NCI-H345 treated with DMSO at 0.1 percent for 48 hours (cell line): ENCODE measurements around the gene OSBPL8.
"Not testable (repeated sequence)": the region's sequence is repeated elsewhere in the genome, so short reads cannot be mapped to it uniquely, and the experiment has no call there.

ENCODE experiments used
- DNase-seq: peaks from one replicate; lab custom pipeline; 2025; ENCODE audit not compliant: unreplicated experiment; lab: John Stamatoyannopoulos, UW

The OSBPL8 gene

GRCh38 chr12:76422543-76423438 is 136.8 kb downstream of the OSBPL8 start:
- no peak for DNase-seq

GRCh38 chr12:76422154-76422542 is 137.4 kb downstream of the OSBPL8 start:
- no peak for DNase-seq

- no peak for DNase-seq
These were observed 138.5 kb downstream of the OSBPL8 start for GRCh38 chr12:76421046-76421445.

DNA sequence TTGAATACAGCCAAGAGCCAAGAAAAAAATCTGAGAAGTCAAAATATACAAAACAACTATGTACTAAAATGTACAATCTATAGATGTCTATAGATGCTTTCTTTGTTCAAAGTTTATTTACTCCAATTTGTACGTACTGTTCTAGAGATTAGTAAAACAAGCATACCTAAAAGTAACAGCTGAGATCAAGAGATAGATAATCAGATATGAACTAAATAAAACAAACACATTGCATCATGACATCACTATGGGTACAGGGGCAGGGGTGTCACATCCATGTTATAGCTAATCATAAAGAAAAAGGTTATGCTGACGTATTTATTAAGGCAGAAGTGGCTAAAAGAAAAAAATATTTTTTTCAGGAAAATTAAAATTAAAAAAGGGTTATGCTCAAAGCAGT is 139.3 kb downstream of the OSBPL8 start:
- DNase-seq: no peak

GRCh38 chr12:76417116-76417515 is 142.5 kb downstream of the OSBPL8 start:
- no peak for DNase-seq

DNA sequence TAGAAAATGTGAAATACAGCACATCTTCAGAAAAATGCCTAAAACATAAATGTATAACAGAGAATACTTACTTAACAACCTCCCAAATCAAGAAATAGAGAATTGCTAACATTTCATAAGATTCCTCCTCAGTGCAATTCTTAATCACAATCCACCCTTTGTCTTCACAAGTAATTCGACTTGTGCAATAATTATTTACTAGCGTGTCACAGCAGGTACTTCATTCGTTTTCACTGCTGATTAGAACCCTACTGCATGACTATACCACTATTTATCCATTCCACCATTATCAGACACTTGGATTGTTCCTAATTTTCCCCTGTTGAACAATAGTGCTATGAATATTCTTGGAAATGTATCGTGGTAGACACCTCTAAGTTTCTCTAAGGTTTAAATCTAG is 146.4 kb downstream of the OSBPL8 start:
- no peak for DNase-seq

DNA sequence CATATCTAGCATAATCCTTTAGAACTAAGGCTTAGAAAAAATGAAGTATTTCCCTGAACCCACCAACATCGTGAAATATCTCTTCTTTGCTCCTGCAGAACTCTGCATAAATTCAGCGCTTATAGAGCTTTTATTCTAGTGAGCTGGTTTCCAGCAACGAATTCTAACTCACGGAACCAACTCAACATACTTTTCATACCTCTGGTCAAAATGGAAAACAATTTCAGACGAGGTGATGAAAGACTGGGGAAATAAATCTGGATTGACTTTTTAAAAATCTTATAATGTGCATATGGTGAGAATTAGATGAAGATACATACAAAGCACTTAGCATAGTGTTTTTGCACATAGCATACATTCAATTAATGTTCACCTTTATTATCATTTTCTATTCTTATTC is 148.8 kb downstream of the OSBPL8 start:
- no peak for DNase-seq

DNA sequence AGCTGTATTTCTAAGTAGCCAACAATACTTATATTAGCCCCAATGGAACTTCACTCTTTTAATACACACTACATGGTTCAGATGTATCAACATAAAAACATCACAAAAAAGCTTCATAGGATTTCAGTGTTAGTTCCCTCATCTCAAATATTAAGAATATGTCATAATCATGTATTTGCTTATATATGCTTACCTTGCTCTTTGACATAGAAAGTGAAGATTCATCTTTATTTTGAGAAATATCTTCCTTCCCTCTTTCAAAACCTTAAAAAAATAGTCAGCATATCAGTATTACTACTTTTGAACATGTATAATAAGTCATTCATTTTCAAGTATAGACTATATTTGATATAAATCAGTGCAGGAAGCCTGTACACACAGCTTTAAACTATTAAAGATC is 149.2 kb downstream of the OSBPL8 start:
- DNase-seq: no peak

- DNase-seq: no peak
These were observed 150.5 kb downstream of the OSBPL8 start for GRCh38 chr12:76409074-76409473.

DNA sequence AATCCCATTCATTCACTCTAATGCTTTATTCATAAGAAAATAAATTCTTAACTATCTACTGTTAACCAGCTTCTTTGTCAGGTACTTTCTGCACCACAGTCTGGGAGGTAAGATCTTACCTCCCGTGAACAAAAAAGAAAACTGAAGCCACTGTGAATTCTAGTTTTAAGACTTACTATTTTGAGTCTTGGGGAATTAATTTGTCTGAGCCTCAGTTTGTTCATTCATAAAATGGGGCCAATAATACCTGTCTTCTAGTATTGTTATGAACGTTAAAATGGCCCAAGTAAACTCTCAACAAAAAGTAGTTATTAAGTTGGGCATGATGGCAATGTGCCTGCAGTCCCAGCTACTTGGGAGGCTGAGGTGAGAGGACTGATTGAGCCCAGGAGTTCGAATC is 151.9 kb downstream of the OSBPL8 start:
- no peak for DNase-seq

GRCh38 chr12:76402259-76402658 is 157.3 kb downstream of the OSBPL8 start:
- no peak for DNase-seq

DNA sequence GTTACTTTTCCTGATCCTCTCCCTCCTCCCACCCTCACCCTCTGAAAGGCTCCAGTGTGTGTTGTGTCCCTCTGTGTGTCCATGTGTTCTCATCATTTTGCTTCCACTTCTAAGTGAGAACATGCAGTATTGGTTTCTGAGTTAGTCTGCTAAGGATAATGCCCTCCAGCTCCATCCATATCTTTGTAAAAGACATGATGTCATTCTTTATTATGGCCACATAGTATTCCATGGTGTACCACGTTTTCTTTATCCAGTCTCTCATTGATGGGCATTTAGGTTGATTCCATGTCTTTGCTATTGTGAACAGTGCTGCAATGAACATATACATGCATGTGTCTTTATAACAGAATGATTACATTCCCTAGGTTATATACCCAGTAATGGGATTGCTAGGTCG is 159.4 kb downstream of the OSBPL8 start:
- no peak for DNase-seq

- DNase-seq: no peak
These were observed 160.5 kb downstream of the OSBPL8 start for GRCh38 chr12:76399040-76399439.

- no peak for DNase-seq
These were observed 161.5 kb downstream of the OSBPL8 start for GRCh38 chr12:76398106-76398505.

- DNase-seq: no peak
These were observed 168.1 kb downstream of the OSBPL8 start for GRCh38 chr12:76391461-76391860.

DNA sequence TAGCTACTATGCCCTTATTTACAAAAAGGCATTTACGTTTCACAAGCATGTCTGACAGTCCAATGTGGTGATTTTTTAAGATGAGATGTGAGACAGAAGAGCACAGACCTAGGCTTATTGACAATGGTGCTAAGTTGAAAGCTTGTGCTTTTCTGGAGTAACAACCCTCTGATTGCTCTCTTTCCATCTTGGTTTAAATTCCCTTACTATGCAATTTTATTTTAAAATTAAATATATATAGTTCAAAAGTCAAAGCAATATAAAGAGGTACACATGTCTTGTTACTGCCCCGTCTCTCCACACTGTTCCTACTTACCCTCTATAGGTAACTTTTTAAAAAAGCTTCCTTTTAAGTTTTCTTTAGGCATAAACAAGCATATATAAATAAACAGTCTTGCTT is 172.0 kb downstream of the OSBPL8 start:
- DNase-seq: no peak

- no peak for DNase-seq
These were observed 175.0 kb downstream of the OSBPL8 start for GRCh38 chr12:76384560-76384959.

DNA sequence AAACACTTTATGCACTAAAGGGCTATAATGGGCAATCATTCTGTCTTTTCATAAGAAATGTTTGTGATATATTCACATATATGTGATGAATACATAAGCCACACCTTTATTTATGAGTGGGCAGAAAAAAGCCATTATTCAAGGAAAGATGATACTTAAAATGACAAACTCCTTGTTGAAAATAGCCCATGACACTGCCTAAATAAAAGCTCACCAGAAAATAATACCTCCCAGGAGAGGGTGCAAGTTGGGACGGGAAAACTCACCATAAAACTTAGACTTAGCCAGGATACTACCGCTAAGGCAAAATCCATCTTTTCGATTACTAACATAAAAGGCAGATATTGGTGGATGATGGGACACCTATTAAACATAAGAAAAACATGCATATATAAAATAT is 175.6 kb downstream of the OSBPL8 start:
- DNase-seq: no peak

DNA sequence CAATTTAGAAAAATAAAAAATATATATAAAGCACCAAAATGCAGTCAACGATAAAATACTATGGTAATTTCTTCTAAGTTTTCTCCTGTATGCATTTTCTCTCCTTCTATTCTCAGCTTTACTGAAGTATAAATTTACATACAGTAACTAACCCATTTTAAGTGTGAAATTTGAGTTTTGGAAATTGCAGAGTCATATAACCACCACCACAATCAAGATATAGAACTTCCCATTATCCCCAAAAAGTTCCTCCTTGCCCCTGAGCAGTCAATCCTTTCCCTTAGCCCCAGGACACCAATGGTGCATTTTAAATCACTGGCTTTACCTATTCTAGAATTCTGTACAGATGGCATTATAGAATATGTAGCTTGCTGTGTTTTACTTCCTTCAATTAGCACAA is 180.3 kb downstream of the OSBPL8 start:
- no peak for DNase-seq

GRCh38 chr12:76376876-76377275 is 182.7 kb downstream of the OSBPL8 start:
- DNase-seq: not testable (repeated sequence)

- DNase-seq: no peak
These were observed 183.6 kb downstream of the OSBPL8 start for GRCh38 chr12:76375939-76376338.

DNA sequence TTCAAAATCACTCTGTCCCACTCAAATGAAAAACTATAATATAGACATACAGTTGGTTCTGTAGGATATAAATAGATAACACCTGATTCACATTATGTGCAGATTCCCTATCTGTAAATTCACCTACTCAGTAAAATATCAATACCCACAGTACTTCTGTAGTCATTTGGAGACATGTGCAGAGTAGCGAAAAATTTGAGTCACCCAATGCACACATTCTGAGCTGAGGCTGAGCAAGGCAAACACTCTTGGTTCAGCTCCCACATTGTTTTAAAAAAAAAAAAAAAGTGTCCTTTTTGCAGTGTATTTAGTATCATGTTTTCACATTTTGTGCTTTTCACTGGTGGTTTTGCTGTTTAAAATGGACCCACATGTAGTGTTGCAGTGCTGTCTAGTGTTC is 184.1 kb downstream of the OSBPL8 start:
- DNase-seq: no peak

GRCh38 chr12:76374386-76375020 is 185.1 kb downstream of the OSBPL8 start:
- DNase-seq: no peak
